IPS DF 19.7 (cell line): Measurements from ENCODE around the gene SNAPIN.
A peak's percentile ranks its signal among the peaks of the same experiment; 100 is the strongest.
"Not testable (repeated sequence)": the region's sequence is repeated elsewhere in the genome, so short reads cannot be mapped to it uniquely, and the experiment has no call there.

Experiments used
- DNase-seq: peaks from one replicate; pipeline ENCODE4 v3.0.0-alpha.2; 2013; ENCODE audit warnings: low read depth, low spot score

SNAPIN gene

DNA sequence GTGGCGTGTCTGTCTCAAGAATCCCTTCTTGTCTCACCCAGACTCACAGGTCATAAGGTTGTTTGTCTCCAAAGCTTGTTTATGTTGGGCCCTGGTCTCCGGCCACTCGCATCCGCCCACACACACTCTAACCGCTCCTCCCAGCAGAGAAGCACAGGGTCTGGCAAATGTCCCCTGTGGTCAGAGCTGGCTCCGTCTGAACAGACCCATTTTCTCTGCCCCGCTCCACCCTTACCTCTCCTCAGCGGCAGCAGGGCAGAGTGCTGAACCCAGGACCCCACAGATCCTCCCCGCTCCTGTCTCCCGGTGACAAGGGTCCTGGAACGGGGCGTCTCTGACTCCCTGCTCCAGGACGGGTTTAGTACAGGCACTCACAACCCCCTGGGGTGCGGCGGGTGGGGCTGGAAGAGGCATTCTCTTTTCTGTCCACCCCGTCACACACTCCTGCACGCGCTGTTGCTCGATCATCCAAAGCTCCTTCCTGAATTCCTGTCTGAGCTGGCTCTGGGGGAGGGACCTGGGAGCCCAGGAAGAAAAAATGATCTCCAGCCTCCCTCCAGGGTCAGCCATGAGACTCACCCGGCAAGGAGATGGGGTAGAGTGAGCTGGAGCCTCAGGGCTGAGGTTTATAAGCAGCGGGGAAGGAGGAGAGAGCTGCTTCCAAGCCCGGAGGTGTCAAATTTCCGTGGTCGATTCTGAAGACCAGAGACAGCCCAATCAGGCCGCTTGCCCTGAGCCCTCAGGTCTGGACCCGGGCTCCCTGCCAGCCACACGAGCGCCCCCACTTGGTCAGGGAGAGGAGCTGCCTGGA lies 31.4 kb upstream of the SNAPIN start, which contains the start of gene S100A13:
TSS of gene S100A13 (minus strand) at position 602 of the 811 bp plus-strand sequence. CDS start 1,033 bp downstream, outside the sequence.
- peak; percentile 96 for DNase-seq

DNA sequence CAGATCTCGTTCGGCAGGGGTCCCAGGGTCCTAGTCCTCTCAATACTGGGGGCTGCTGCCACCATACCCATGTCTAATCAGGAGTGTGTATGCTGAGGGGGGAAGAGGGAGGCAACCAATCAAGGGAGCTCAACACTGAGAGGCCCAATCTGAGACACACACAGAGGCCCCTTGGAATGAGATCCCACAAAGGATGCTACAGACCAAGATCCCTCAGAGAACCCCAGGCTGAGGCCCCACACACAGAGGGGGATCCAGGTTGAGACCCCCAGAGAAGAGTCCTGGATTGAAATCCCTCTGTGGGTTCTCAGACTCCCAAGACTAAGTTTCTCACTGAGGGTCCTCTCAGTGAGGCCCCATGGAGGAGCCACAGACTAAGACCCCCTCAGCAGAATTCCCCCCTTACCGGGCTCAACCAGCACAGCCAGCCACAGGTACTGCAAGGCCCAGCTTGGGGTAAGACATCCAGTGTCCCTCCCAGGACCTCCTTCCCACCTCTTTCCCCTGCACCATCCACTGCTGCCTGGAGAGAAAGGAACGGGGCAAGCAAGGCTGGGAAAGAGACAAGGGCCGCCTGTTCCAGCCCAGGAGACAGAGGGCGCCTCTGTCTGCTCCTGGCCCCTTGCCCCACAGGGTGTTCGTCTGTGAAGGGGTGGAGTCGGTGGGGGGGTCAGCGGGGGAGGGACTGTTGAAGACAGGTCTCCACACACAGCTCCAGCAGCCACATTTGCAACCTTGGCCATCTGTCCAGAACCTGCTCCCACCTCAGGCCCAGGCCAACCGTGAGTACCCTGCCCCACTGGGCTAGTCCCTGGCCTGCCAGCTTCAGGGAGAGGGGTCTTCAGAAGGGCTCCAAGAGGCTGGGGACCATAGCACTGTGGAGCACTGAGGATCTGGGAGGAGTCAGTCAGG lies 30.5 kb upstream of the SNAPIN start, which contains the start of gene S100A1:
TSS of gene S100A1 (plus strand) at position 720 of the 912 bp plus-strand sequence. CDS start 2,088 bp downstream, outside the sequence.
- no peak for DNase-seq

DNA sequence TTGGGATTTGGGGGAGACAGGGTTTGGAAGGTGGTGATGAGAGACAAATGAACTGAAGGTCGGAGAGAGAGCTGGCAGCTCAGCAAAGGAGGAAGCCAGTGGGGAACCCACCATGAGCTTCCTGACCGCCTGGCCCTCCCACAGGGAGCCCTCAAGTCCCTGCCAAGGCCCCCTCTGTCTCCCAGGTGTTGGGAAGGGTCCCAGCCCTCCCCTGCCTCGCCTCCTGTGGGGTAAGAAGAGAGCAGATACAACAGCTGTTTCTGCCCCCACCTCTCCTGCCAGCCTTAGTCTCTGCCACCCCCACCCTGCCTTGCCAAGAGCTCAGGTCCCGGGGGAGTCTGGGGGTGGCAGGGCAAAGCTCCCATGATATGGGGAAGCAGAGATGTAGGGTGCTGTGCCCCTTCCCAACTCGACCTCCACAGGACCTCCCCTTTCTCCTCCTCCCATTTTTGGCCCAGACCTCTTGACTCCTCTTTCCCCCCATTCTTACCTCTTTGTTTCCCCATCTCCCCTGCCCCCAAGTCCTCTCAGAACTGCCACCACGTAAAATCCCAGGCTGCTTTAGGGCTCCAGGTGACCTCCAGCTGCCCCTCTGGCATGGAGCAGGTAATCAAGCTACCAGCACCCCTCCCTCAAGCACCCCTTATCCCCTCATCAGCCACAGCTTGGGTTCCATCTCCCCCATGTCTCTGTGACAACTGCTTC lies 29.7 kb upstream of the SNAPIN start:
- DNase-seq: no peak

DNA sequence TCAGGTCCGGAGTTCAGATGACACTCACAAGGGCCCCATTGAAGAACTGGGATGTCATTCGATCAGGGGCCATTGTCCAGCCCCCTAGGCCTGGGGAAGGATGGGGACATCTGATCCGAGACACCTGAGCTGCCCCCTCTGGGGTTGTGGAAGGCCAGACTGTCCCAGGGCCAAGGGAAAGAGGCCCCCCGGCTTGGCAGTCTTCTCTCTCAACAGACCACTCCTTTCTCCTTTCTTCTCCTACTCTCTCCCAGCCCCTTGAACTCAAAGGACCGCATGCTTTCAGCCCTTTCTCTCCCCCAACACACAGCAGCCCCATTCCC lies 29.2 kb upstream of the SNAPIN start:
- DNase-seq: no peak

DNA sequence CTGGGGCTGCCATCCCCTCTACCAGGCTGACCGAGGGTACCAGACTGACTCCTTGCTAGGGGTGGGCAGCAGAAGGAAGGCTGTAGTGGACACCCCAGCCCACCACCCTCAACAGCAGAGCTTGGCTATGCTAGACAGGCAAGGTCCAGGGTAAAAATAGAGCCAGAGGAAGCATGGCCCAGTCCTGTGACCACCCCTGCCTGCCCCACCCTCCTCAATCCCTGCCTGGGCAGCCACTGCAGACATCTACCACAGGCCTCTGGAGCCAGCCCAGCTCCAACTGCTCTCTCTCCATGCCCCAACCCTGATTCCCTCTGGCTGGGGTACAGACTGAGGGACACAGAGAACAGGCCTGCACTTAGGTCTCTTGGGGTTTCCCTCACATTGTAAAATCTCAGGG lies 28.5 kb upstream of the SNAPIN start:
- no peak for DNase-seq

DNA sequence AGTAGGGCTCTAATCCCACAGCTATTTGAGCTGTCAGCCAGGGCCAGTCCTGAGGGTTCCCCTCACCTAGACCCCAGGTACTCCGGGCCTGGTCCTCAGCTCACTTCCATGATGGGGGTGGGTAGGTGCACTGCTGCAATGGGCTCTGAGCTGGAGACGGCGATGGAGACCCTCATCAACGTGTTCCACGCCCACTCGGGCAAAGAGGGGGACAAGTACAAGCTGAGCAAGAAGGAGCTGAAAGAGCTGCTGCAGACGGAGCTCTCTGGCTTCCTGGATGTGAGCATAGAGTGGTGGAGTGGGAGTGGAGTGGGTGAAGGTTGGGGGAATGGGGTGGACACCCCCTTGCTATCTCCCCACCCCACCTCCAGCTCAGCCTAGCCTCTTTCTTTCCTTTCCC lies 28.1 kb upstream of the SNAPIN start:
- DNase-seq: no peak

DNA sequence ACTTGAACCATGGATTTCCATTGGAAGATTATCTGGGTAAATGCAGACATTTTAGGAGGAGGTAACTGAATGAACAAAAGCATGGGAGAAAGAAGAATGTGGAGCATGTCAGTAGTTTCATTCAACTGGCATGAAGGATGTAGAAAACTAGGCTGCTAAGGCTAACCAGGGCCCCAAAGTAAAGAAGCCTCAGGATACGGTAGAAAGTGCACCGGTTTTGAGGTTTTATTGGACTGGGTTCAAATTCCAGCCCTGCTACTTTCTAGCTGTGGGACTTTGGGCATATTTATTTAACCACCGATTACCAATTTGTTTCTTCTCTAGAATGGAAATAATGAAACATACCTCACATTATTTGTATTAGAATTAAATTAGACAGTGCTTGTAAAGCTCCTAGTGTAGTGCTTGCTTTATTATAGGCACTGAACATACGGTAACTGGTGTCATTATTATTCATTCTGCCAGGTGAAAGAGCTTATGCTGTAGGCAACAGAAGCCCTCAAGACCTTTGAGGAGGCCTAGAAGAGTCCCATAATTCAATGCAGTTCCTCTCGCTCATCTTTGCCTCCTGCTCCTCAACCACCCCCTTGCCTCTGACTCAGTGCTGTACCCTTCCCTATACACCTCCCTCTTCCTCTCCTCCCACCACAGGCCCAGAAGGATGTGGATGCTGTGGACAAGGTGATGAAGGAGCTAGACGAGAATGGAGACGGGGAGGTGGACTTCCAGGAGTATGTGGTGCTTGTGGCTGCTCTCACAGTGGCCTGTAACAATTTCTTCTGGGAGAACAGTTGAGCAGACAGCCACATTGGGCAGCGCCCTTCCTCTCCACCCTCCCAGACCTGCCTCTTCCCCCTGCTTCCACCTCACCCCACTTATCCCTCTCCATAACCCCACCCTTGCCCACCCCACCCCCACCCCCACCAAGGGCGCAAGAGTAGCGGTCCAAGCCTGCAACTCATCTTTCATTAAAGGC lies 27.2 kb upstream of the SNAPIN start:
- DNase-seq: no peak

DNA sequence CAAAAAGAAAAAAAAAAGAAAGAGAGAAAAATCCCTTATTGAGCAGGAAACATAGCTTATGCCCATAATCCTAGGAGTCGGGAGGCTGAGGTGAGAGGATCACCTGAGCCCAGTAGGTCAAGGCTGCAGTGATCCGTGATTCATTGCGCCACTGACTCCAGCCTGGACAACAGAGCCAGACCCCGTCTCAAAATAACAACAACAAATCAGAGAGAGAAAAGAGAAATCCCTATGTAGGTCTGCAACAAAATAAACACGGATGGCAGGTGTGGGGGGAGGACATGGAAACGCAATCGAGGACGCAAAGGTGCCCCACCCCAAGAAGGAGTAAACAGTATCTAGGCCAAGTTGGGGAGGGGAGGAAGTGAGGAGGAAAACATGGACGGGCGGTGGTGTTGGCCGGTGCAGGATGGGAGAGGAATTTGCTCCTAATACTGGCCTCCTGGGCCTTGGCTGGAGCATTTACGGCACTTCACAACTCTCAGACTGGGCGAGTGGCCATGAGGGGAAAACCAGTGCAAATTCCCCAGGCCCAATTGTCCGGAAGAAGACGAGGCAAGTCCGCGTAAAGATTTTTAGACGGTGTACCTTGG lies 25.2 kb upstream of the SNAPIN start:
- DNase-seq: no peak

DNA sequence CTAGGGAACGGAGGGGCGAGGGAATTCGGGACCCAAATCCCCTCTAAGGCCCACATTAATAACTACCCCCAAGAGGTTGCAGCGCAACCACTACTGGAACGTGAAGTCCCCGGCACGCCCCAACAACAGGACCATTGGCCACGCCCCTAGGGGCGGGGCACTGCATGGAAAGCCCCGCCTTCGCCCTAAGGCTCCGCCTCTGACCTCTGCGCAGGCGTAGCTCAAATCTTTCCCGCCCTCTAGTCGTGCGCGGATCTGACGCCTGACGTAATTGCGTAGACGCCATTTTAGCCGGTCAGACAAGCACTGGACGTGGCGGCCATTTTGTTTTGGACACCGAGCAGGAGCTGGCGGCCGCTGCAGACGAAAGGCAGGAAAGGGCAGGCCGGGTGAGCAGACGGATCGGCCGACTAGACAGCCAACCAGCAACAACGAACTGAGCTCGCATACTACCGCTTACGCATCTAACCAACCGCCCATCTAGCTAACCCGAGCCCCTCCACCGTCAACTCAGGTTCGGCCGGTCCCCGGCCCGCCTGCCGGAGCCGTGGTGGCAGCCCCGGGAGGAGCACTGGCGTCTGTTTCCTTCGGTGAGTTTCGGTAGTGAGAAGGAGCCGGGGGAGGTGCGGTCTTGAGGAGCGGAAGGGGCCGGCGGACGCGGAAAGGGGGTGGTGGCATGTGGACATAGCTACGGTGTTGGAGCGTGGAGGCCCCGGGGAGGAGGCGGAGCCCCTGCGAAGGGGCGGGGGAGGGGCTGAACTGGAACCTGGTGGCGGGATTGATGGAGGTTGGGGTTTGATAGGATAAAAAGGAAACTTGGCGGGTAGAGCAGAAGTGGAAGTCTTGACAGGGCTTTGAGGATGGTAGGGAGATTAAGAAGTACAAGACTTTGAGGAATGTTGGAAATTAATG lies 24.5 kb upstream of the SNAPIN start, which contains the start of gene CHTOP:
TSS of gene CHTOP (plus strand) at position 313 of the 912 bp plus-strand sequence. CDS start 2,523 bp downstream, outside the sequence.
- peak; percentile 96 for DNase-seq

DNA sequence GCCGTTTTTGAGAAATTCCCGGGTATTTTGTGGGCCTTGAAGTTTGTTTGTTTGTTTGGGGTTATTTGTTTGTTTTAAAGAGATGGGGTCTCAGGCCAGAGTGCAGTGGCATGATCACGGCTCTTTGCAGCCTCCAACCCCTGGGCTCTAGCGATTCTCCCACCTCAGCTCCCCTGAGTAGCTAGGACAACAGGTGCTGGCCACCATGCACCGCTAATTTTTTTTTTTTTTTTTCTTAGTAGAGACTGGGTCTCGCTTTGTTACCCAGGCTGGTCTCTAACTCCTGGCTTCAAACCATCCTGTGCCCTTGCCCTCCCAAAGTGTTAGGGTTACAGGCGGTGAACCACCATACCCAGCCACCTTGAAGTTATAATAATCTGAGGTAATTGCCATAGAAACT lies 22.6 kb upstream of the SNAPIN start:
- DNase-seq: no peak

DNA sequence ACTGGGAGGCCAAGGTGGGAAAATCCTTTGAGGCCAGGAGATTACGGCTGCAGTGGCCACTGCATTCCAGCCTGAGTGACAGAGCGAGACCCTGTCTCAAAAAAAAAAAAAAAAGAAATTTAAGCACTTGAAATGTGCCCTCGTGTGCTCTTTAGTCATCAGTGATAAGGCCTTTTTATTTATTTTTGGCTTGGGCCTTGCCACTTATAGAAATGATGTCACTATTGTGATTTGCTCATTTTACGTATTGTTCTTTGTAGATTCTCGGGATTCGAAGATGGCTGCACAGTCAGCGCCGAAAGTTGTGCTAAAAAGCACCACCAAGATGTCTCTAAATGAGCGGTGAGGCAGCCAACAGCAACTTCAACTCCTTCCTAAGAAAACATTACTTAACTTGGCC lies 22.2 kb upstream of the SNAPIN start:
- no peak for DNase-seq

DNA sequence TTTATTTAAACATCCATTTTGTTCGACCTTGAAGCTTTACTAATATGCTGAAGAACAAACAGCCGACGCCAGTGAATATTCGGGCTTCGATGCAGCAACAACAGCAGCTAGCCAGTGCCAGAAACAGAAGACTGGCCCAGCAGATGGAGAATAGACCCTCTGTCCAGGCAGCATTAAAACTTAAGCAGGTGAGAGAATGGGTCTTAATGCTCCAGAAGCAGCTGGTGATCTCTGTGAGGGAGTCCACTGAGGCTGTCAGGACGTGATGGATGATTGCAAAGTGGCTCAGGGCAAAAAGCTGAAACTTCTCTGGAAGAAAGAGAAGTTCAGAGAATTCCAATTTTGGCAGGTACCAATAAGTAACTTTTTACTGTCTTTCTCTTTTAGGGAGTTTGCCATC lies 20.2 kb upstream of the SNAPIN start:
- DNase-seq: no peak

DNA sequence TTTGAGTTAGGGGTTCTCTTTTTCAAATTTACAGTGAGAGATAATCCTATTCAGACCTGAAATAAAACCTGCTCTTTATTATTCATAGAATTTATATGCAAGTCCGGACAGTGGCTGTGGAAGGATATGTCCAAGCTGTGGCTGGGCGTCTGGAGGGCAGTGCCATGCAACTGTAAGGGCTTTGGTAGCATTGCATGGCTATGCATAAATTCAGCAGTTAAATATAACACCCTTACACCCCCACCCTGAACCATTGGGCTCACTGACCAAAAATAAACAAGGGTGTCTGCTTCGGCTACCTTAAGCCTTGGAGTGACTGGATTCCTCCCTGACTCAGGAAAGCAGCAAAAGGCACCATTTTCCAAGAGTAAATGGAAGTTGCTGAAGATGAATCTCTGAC lies 19.2 kb upstream of the SNAPIN start:
- DNase-seq: no peak

DNA sequence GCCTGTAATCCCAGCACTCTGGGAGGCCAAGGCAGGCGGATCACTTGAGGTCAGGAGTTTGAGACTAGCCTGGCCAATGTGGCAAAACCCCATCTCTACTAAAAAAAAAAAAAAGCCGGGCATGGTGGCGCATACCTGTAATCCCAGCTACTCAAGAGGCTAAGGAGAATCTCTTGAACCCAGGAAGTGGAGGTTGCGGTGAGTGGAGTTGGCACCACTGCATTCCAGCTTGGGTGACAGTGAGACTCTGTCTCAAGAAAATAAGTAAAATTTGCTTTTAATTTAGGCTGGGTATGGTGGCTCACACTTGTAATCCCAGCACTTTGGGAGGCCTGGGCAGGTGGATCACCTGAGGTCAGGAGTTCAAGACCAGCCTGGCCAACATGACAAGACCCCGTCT lies 18.3 kb upstream of the SNAPIN start:
- DNase-seq: not testable (repeated sequence)

DNA sequence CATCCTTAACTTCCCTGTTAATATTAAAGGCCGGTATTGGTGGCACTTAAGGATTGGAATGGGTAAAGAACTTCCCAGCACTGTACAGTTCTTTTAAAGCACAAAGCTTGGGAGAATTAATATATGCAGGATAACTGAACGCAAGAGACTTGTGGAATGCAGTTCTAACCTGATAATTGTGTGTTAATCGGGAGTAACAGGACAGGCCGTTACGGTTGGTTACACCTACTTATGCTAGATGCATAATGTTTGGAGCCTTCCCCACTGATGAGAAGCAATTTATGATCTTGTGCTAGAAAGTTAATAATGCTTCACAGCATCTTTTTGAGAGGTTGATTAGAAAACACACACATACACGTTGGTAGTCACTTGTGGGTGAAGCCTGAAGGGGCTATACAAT lies 17.6 kb upstream of the SNAPIN start:
- DNase-seq: no peak

DNA sequence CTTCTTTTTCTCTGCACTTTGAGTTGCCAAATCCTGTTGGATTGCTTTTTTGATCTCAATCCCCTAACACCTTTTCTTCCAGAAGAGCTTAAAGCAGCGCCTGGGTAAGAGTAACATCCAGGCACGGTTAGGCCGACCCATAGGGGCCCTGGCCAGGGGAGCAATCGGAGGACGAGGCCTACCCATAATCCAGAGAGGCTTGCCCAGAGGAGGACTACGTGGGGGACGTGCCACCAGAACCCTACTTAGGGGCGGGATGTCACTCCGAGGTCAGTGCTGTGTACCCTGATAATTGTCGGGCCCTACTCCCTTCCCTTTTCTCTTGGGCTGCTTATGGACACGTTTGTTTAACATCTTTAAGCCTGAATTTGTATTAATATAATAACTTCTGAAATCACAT lies 16.3 kb upstream of the SNAPIN start:
- DNase-seq: no peak

DNA sequence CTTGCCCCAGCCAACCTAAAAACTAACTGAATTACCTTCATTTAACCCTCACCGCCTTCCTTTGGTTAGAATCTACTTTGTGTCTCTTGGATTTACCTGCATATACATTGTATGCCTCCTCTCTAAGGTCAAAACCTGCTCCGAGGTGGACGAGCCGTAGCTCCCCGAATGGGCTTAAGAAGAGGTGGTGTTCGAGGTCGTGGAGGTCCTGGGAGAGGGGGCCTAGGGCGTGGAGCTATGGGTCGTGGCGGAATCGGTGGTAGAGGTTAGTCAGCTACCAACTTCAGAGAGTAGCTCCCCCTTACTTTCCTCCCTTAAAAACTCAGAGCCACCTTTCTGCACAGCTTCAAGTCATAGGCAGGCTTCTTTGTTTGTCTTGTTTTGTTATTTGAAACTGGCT lies 15.4 kb upstream of the SNAPIN start:
- no peak for DNase-seq

DNA sequence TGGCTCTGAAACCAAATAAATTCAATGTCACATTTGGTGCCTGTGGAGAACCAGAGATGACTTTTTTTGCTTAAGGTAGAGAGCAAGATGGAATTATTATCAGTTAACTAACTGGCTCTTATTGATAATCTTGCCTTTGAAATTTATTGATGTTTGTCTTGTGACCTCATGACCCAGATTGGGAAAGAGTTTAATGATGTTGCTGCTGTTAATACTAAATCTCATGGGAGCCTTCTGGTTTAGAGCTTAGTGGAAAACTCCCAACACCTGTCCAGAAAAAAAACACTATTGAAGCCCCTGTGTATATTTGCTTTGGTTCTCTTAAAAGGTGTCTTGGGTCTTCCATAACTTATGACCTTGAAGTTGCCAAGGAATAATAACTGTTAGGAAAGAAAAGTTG lies 14.7 kb upstream of the SNAPIN start:
- no peak for DNase-seq

DNA sequence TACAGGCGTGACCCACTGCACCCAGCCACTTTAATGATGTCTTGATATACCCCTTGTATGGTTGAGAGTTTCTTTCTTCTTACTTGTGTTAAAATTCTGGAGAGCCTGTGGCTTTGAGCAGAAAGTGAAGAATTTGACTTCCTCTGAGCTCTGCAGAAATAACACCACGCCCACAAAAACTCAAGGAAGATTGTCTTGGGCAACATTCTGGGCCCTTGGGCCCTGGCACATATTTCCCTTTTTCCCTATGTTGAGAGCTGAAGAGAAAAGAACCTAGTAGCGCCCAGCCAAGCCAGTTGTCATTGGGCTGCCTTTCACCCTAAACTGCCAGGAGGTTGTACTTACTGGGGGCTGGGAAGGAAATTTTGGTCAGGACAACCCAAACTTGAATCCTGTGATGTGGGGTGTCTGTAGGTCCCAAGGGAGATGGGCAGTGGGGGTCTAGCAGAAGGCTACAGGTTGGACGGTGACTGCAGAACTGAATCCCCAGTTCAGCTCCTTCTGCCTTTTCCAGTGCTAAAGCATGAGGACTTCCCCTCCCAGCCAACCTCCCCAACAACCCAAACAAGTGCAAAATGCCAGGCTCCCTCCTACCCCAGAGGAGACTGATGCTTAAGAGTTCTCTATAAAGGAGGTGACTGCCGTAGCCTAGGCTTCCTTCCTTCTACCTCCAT lies 11.7 kb upstream of the SNAPIN start:
- no peak for DNase-seq
